HG02763 (cell line): ENCODE results near the gene SMPD3.
A peak's percentile ranks its signal among the peaks of the same experiment; 100 is the strongest.

Experiments
- ATAC-seq: cut with Tn5 transposase; IDR thresholded peaks from one replicate; pipeline ENCODE4 v1.9.1; 2021; ENCODE audit warnings: mild to moderate bottlenecking, moderate library complexity; ENCODE audit not compliant: unreplicated experiment

The SMPD3 gene

GRCh38 chr16:68371706-68372380, 76.5 kb downstream of the SMPD3 start:
- no peak for ATAC-seq

DNA sequence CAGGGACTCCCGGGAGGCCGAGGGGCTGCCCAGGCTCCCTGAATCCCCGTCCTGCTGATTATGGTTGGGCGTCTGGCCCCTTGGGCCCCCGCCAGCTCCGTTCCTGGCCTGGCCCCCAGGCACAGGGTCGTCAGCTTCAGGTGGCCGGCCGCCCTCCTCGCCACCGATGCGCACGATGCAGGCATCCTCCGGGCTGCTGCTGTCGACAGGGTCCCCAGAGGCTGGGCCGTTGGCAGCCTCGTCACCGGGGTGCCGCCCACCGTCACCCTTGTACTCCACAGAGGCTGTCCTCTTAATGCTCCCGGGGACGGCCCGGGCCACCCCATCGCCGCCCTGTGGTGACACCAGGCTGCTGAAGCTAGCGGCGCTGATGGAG, 77.0 kb downstream of the SMPD3 start:
- ATAC-seq, result no peak

DNA sequence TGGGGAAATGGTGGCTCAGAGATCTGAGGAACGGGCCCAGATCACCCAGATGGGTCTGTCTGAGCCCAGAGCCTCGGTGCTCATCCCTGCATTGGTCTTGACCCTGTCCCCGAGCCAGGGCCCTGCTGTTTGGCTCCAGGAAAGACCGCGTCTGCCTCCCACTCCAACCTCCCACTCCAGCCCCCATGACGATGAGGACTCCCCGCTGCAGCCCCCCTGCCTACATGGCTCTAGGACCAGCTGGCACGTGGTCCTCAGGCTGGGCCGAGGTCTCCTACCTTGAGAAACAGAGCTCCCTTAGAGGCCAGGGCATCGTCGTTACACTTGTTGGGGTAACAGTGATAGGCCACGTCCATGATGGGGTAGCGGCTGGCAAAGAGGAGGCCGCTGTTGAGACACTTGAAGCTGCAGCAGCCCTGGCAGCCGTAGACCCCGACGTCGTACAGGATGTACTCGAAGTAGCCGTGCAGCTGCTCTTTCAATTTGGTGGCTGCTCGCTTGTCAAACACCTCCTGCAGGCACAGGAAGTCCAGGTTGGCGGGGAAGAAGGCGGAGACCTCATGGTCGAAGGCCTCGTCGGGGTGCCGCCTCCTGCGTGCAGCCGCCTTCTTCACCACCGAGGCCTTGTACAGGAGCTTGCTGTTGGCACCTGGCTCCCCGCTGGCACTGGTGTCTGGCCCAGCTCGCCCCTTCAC, 77.6 kb downstream of the SMPD3 start:
- ATAC-seq, result no peak

DNA sequence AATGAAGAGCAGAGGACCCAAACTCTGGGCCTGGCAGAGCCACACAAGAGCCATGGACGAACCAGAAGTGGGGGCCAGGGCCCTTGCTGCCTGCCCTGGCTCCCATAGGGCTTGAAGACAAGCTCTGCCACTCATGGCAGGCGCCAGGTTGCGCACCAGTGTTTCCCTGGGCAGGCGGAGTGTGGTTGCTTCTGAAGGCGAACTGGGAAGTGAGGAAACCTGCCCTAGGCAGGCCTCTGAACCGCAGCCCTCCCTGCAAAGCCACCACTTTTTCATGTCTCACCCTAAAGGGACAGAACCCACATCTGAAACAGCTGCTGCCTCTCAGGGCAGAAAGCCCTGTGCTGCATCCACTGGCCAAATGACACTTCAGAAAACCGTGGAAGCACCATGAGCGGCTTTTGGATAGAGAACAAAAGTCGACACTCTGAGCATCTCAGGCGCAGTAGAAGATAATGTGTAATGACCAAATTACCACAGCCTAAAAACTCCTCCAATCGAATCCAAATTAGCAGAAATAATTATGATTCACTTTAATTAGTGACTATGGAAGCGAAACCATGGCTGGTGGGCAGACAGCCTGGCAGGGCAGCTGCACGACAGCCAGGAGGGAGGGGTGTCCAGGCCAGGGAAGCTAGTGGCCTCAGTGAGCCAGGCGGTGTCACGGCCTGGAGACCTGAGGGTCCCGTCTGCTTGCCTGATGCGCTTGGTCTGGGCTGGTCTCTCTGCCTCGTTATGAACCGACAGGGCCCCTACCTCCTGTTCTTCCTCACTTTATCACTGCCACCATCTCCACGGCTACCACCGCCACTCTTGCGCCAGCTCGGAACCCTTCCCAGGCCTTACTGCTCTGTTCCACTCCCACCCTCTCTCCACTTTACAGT, 78.4 kb downstream of the SMPD3 start:
- peak; percentile 44 for ATAC-seq

DNA sequence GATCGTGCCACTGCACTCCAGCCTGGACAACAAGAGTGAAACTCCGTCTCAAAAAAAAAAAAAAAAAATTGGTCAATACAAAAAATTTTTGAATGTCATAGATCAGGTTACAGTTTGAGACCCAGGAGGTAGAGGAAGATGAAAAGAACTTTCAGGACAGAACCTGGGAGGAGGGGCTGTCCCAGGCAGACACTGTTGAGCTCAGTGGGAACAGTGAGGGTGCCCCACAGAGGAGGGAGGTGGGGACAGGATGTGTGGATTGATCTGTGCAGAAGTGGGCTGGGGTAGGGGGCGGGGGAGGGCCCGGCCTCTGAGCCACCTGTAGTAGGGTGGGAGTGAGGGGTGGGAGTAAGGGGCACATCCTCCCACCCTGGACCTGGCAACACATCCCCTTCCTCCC, 79.1 kb downstream of the SMPD3 start:
- ATAC-seq, result no peak

- peak; percentile 43 for ATAC-seq
Observed at GRCh38 chr16:68368301-68368888, 79.9 kb downstream of the SMPD3 start.

- no peak for ATAC-seq
Observed at GRCh38 chr16:68367891-68368290, 80.4 kb downstream of the SMPD3 start.

- no peak for ATAC-seq
Observed at GRCh38 chr16:68367440-68367839, 80.9 kb downstream of the SMPD3 start.

- ATAC-seq, result no peak
Observed at GRCh38 chr16:68367030-68367429, 81.3 kb downstream of the SMPD3 start.

GRCh38 chr16:68366062-68366461, 82.2 kb downstream of the SMPD3 start:
- ATAC-seq, result no peak

DNA sequence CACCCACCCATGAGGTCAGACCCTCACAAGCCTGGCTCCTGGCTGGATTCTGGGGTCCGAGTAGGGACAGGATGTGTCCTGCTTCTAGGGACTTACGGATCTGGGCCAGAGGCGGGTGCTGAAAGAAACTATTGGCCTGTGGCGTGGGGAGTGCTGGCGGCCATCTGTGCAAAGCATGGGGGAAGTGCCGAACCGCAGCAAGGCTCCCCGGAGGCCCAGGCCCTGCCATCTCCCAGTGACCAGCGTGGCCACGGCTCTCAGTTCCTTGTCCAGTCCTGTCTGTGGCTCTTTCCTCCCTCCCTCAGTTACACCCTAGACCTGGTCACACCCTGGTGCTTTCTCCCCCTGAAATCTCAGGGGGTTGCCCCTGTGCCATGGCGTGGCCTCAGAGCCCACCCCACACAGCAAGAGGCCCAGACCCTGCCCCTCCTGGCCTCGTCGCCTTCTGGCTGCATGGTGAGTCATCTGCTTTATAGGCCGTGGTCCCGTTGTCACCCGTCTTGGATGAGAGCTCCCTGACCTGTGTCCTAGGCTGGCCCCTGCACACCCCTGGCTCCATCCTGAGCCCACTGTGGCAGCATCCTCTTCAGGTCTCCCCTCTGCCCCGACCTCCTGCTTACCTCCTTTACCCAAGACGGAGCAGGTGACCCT, 83.0 kb downstream of the SMPD3 start:
- no peak for ATAC-seq

- ATAC-seq, result no peak
Observed at GRCh38 chr16:68364561-68364998, 83.7 kb downstream of the SMPD3 start.

- ATAC-seq, result no peak
Observed at GRCh38 chr16:68363658-68364521, 84.4 kb downstream of the SMPD3 start.

- ATAC-seq, result no peak
Observed at GRCh38 chr16:68362947-68363657, 85.2 kb downstream of the SMPD3 start.

DNA sequence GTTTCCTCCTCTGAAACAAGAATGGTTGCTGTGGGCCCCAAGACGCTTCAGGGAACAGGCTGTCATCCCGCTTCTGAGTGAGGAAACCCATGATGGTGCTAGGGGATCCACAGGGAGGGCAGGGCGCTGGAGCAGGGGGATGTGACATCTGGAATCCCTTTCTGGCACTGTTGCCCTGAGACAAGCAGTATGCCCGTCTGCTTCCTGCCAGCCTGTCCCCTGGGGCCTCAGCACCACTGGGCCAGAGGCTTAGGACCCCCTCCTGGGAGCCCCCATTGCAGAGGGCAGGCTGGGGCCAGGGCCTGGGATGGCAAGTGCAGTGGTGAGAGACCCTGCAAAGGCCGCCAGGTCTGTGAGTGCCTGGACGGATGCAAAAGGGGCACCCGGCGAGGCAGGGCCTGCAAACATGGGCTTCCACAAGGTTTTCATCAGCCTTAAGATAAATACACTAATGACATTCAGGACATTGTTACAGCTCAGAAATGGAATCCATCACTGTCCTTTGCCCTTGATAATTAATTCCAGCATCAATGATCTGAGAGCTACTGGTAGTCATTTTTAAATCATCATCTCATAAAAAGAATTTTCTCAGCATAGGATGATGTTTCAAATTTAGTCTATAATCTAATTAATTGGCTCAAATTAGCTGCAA, 85.9 kb downstream of the SMPD3 start:
- ATAC-seq, result no peak

GRCh38 chr16:68361485-68361884, 86.8 kb downstream of the SMPD3 start:
- ATAC-seq, result no peak

GRCh38 chr16:68360956-68361355, 87.4 kb downstream of the SMPD3 start:
- ATAC-seq, result no peak

- ATAC-seq, result no peak
Observed at GRCh38 chr16:68360547-68360946, 87.8 kb downstream of the SMPD3 start.
